NT2/D1 (cell line): Measurements from ENCODE around the gene PLCH2.

Source experiments
- SUZ12 ChIP-seq: IDR thresholded peaks from 2 replicates; pipeline ENCODE4 v1.6.1; 2011; ENCODE audit not compliant: insufficient read length, insufficient read depth; ENCODE audit errors: extremely low read depth
- YY1 ChIP-seq: IDR thresholded peaks from 2 replicates; pipeline ENCODE4 v1.6.1; 2011; ENCODE audit not compliant: insufficient read length, insufficient read depth
- ZNF274 ChIP-seq: IDR thresholded peaks from 2 replicates; pipeline ENCODE4 v1.6.1; 2011; ENCODE audit warnings: mild to moderate bottlenecking, low read depth, low read length

DNA sequence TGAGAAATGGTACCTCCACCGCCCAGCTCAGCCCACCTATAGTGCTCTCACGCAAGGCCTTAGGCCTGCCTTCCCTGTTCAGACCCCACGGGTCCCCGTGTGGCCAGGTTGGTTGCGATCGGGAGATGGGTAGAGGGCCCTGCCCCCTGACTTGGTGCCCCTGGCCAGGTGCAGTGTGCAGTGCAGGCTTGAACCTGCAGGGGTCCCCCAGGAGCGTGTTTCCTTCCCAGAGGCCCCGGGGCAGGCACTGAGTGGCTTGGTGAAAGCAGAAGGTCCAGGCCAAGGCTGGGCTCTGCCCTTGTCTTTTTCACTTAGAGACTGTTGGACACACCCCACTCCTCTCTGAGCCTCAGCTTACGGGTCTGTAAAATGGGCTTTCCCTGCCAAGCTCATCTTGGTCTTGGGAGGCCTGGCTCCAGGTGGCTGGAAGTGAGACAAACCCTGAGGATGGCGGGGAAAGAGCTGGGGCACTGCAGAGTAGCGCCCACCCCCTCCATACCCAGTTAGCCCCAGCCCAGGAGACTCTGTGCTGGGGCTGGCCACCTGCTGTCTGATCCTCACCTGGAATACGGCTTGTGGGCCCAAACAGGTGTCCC, 63.3 kb downstream of the PLCH2 start:
- TF ChIP-seq ZNF274 (no peak), SUZ12 (no peak), YY1 (no peak)
